NCI-H128 (cell line): ENCODE results near the gene SIK2.

Source experiments
- DNase-seq: peaks from one replicate; lab custom pipeline; 2025; ENCODE audit not compliant: unreplicated experiment; lab: John Stamatoyannopoulos, UW

Gene SIK2

GRCh38 chr11:111778047-111778558, 175.9 kb downstream of the SIK2 start:
- no peak for DNase-seq

GRCh38 chr11:111779118-111779517, 176.9 kb downstream of the SIK2 start:
- DNase-seq, result no peak
